ENCODE data around the gene CCR5AS.

CCR5AS gene

GRCh38 chr3:46380471-46381221, 26.2 kb downstream of the CCR5AS start:
- DNase-seq (ENCODE audit: low read depth in 2 of 2), result no peak

- DNase-seq (ENCODE audit: low read depth in 2 of 2), result peak; percentile 57 to 75
Measured at GRCh38 chr3:46378426-46378942, 28.4 kb downstream of the CCR5AS start.

DNA sequence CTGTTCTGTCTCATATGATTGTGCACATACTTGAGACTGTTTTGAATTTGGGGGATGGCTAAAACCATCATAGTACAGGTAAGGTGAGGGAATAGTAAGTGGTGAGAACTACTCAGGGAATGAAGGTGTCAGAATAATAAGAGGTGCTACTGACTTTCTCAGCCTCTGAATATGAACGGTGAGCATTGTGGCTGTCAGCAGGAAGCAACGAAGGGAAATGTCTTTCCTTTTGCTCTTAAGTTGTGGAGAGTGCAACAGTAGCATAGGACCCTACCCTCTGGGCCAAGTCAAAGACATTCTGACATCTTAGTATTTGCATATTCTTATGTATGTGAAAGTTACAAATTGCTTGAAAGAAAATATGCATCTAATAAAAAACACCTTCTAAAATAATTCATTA, 31.1 kb downstream of the CCR5AS start:
- no peak for DNase-seq (ENCODE audit: low read depth in 2 of 2)

- no peak for DNase-seq (ENCODE audit: low read depth in 2 of 2)
Measured at GRCh38 chr3:46375218-46375617, 31.6 kb downstream of the CCR5AS start.

DNA sequence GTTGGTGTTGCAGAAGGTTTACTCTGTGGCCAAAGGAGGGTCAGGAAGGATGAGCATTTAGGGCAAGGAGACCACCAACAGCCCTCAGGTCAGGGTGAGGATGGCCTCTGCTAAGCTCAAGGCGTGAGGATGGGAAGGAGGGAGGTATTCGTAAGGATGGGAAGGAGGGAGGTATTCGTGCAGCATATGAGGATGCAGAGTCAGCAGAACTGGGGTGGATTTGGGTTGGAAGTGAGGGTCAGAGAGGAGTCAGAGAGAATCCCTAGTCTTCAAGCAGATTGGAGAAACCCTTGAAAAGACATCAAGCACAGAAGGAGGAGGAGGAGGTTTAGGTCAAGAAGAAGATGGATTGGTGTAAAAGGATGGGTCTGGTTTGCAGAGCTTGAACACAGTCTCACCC, 32.1 kb downstream of the CCR5AS start:
- DNase-seq (ENCODE audit: low read depth in 2 of 2), result no peak

DNA sequence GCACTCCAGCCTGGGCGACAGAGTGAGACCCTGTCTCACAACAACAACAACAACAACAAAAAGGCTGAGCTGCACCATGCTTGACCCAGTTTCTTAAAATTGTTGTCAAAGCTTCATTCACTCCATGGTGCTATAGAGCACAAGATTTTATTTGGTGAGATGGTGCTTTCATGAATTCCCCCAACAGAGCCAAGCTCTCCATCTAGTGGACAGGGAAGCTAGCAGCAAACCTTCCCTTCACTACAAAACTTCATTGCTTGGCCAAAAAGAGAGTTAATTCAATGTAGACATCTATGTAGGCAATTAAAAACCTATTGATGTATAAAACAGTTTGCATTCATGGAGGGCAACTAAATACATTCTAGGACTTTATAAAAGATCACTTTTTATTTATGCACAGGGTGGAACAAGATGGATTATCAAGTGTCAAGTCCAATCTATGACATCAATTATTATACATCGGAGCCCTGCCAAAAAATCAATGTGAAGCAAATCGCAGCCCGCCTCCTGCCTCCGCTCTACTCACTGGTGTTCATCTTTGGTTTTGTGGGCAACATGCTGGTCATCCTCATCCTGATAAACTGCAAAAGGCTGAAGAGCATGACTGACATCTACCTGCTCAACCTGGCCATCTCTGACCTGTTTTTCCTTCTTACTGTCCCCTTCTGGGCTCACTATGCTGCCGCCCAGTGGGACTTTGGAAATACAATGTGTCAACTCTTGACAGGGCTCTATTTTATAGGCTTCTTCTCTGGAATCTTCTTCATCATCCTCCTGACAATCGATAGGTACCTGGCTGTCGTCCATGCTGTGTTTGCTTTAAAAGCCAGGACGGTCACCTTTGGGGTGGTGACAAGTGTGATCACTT, 34.1 kb downstream of the CCR5AS start:
- DNase-seq (ENCODE audit: low read depth in 2 of 2), result peak in 1 of 2 donors; percentile 38

DNA sequence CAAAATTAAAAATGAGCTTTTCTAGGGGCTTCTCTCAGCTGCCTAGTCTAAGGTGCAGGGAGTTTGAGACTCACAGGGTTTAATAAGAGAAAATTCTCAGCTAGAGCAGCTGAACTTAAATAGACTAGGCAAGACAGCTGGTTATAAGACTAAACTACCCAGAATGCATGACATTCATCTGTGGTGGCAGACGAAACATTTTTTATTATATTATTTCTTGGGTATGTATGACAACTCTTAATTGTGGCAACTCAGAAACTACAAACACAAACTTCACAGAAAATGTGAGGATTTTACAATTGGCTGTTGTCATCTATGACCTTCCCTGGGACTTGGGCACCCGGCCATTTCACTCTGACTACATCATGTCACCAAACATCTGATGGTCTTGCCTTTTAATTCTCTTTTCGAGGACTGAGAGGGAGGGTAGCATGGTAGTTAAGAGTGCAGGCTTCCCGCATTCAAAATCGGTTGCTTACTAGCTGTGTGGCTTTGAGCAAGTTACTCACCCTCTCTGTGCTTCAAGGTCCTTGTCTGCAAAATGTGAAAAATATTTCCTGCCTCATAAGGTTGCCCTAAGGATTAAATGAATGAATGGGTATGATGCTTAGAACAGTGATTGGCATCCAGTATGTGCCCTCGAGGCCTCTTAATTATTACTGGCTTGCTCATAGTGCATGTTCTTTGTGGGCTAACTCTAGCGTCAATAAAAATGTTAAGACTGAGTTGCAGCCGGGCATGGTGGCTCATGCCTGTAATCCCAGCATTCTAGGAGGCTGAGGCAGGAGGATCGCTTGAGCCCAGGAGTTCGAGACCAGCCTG, 35.1 kb downstream of the CCR5AS start:
- no peak for DNase-seq (ENCODE audit: low read depth in 2 of 2)

GRCh38 chr3:46370839-46371518, 35.9 kb downstream of the CCR5AS start, which contains the start of gene CCR5:
CCR5 (plus strand) TSS chr3:46370946; CDS start chr3:46372903, 1,957 bp downstream.
- peak in 1 of 2 donors; percentile 63 for DNase-seq (ENCODE audit: low read depth in 2 of 2)

DNA sequence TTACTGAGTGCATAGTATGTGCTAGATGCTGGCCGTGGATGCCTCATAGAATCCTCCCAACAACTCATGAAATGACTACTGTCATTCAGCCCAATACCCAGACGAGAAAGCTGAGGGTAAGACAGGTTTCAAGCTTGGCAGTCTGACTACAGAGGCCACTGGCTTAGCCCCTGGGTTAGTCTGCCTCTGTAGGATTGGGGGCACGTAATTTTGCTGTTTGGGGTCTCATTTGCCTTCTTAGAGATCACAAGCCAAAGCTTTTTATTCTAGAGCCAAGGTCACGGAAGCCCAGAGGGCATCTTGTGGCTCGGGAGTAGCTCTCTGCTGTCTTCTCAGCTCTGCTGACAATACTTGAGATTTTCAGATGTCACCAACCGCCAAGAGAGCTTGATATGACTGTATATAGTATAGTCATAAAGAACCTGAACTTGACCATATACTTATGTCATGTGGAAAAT, 37.2 kb downstream of the CCR5AS start:
- no peak for DNase-seq (ENCODE audit: low read depth in 2 of 2)

GRCh38 chr3:46369151-46369550, 37.7 kb downstream of the CCR5AS start:
- no peak for DNase-seq (ENCODE audit: low read depth in 2 of 2)

- DNase-seq (ENCODE audit: low read depth in 2 of 2), result peak in 1 of 2 donors; percentile 2
Measured at GRCh38 chr3:46368569-46368968, 38.3 kb downstream of the CCR5AS start.

- DNase-seq (ENCODE audit: low read depth in 2 of 2), result no peak
Measured at GRCh38 chr3:46367811-46368210, 39.1 kb downstream of the CCR5AS start.

- DNase-seq (ENCODE audit: low read depth in 2 of 2), result no peak
Measured at GRCh38 chr3:46365737-46366524, 40.9 kb downstream of the CCR5AS start.

GRCh38 chr3:46365041-46365440, 41.8 kb downstream of the CCR5AS start:
- DNase-seq (ENCODE audit: low read depth in 2 of 2), result no peak

DNA sequence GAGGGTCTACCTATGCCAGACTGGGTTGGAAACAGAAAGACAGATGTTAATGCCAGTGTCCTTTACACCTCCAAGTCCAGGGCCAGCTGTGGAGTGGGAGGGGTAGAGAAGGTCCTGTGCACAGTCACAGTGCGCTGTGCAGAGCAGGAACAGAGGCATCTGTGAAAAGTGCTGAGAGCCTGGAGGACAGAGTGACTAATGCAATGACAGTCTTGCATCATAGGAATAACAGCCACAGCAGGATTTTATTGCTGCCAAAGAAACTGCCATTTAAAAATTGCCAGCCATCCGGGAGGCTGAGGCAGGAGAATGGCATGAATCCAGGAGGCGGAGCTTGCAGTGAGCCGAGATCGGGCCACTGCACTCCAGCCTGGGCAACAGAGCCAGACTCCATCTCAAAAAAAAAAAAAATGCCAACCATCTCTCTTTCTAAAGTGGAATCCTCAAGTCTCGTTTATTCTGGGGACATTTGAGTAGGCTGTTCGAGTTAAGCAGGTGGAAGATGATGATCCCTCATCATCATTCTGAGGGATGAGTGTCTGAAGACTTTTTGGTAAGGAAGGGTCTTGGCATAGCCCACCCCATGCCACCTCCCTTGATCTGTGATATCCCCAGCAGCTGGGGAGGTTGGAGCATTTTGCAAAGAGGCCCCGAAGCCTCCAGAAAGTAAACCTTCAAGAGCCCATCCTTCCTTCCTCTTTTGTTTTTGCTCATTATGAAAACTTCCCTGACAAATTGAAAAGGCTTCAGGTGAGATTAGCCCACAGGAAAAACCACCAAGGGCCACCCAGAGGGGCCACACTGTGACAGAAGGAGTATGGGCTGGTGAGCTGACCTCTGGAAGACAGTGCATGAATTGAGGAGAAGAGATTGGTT, 45.2 kb downstream of the CCR5AS start:
- no peak for DNase-seq (ENCODE audit: low read depth in 2 of 2)

DNA sequence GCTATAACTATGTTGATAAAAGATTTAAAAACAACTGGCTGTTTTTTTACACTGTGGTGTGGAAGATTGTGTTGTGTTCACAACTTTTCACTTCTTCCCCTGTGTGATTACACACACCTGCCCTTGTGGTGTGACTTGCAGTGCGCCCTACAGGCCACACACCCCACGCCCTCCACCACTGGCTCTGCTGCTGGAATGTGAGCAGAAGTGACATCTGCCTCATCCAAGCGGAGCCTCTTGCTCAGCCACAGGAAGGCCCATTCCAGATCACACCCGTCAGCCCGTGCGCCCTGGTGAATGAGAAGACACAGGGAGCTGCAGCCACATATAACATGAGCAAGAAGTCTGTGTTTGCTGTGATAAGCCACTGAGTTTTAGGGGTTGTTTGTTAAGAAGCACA, 46.0 kb downstream of the CCR5AS start:
- no peak for DNase-seq (ENCODE audit: low read depth in 2 of 2)

DNA sequence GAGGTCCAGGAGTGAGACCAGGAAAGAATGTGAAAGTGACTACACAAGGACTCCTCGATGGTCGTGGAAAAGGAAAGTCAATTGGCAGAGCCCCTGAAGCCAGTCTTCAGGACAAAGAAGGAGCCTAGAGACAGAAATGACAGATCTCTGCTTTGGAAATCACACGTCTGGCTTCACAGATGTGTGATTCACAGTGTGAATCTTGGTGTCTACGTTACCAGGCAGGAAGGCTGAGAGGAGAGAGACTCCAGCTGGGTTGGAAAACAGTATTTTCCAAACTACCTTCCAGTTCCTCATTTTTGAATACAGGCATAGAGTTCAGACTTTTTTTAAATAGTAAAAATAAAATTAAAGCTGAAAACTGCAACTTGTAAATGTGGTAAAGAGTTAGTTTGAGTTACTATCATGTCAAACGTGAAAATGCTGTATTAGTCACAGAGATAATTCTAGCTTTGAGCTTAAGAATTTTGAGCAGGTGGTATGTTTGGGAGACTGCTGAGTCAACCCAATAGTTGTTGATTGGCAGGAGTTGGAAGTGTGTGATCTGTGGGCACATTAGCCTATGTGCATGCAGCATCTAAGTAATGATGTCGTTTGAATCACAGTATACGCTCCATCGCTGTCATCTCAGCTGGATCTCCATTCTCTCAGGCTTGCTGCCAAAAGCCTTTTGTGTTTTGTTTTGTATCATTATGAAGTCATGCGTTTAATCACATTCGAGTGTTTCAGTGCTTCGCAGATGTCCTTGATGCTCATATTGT, 47.0 kb downstream of the CCR5AS start:
- DNase-seq (ENCODE audit: low read depth in 2 of 2), result no peak

DNA sequence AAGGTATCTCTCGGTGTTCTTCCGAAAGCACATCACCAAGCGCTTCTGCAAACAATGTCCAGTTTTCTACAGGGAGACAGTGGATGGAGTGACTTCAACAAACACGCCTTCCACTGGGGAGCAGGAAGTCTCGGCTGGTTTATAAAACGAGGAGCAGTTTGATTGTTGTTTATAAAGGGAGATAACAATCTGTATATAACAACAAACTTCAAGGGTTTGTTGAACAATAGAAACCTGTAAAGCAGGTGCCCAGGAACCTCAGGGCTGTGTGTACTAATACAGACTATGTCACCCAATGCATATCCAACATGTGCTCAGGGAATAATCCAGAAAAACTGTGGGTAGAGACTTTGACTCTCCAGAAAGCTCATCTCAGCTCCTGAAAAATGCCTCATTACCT, 48.4 kb downstream of the CCR5AS start:
- DNase-seq (ENCODE audit: low read depth in 2 of 2), result no peak
